MCF 10A (cell line): ENCODE data around the gene UPP1. TPM values are rescaled to one million over a fixed set of nuclear protein-coding genes. Genes with fewer than 3 reads are reported as not detected.

Experiments
- BruUV-seq: library from RNA; stranded (reverse); fragments of 400-500 nt; replicated peaks from 2 replicates; lab custom pipeline; 2021; lab: Mats Ljungman, UMichigan
- CTCF ChIA-PET: fragments of 300-600 bp; sonication (Branson Sonifier 250); formaldehyde crosslinking; extraction: SDS; loops from one replicate; lab custom pipeline; 2021; ENCODE audit warnings: antibody characterized with exemption, inconsistent platforms; lab: Yijun Ruan, JAX
- POLR2A ChIA-PET: fragments of 300-600, 350-650 bp; sonication (Branson Sonifier 250); formaldehyde crosslinking; extraction: SDS; loops from one replicate; lab custom pipeline; 2020; ENCODE audit warnings: antibody characterized with exemption, inconsistent platforms; lab: Yijun Ruan, JAX
- DNase-seq: peaks from one replicate; pipeline ENCODE4 v3.0.0-alpha.2; 2018; ENCODE audit not compliant: unreplicated experiment
- H3K27ac Mint-ChIP-seq: one replicate; pipeline ENCODE4 v1.8.0; 2022; ENCODE audit warnings: mild to moderate bottlenecking, low read depth, mixed read lengths; ENCODE audit not compliant: unreplicated experiment
- H3K27me3 Mint-ChIP-seq: one replicate; pipeline ENCODE4 v1.8.0; 2022; ENCODE audit warnings: mixed read lengths; ENCODE audit not compliant: insufficient read depth, unreplicated experiment
- H3K36me3 Mint-ChIP-seq: one replicate; pipeline ENCODE4 v1.8.0; 2022; ENCODE audit warnings: mild to moderate bottlenecking, moderate library complexity, mixed read lengths; ENCODE audit not compliant: insufficient read depth, unreplicated experiment
- H3K4me1 Mint-ChIP-seq: one replicate; pipeline ENCODE4 v1.8.0; 2022; ENCODE audit warnings: mixed read lengths; ENCODE audit not compliant: insufficient read depth, unreplicated experiment
- H3K4me3 Mint-ChIP-seq: one replicate; pipeline ENCODE4 v1.8.0; 2022; ENCODE audit warnings: mild to moderate bottlenecking, moderate library complexity, mixed read lengths; ENCODE audit not compliant: unreplicated experiment
- H3K9me3 Mint-ChIP-seq: one replicate; pipeline ENCODE4 v1.8.0; 2022; ENCODE audit warnings: mixed read lengths; ENCODE audit not compliant: unreplicated experiment
- CTCF ChIP-seq: fragments of 200-600 bp; IDR thresholded peaks from one replicate; pipeline ENCODE4 v1.8.0; 2022; ENCODE audit warnings: antibody characterized with exemption, mild to moderate bottlenecking; ENCODE audit not compliant: unreplicated experiment
- intact Hi-C: fragments of 100-400 bp; cut with micrococcal nuclease; formaldehyde crosslinking; loops from 2 replicates; pipeline ENCODE4 v1.14.1; 2022
- total RNA-seq: library from RNA; stranded (reverse); gene quantifications from 2 replicates; pipeline ENCODE4 v1.2.3, GENCODE V29; 2022

The UPP1 gene
- total RNA-seq, 1 experiment from 2014 or later: 602 TPM

DNA sequence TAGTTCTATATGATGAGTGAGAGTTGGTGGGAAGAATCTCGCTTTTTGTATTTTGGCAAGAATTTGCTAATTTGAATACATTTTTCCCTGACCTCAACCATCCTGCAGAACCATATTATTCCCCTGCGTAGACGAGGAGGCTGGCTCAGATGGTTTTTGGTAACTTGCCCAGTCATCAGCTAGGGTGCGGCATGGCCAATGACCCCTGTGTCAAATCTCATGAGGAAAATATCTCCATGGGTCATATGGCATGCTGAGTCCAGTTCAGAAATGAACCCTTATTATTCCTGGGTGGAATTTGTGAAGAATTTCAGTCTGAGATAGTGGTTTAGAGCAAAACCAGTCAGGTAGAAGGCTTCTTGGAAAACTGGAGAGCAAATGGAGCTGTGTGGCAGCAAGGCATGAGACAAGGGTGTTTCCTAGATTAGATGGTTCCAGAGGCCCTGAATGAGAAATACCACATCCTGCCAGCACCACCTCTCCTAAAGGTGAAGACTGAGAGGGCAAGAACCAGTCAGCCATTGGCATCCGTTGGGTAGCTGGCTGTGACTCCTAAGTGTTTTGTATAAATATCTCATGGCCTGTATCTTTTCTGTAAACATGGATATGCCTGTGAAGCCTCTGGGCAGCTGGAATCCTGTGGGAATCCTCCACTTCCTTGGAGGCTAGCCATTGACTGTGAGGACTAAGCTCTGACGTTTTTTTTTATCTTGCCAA lies 5.8 kb upstream of the UPP1 start:
- BruUV-seq: no TSS peak
- CTCF ChIA-PET: interaction anchor here (0.6 to 3.0 kb wide), 9 partner anchors 10 to 823 kb away, joined by 3 to 11 read pairs (median 3); no protein-coding TSS in a partner anchor
- H3K27me3 Mint-ChIP-seq: no peaks in the 10 kb centered on the region
- intact Hi-C loops: no loop called here
- no peak overlapping the region for H3K4me3 Mint-ChIP-seq
- peak; percentile 50 for DNase-seq
- H3K9me3 Mint-ChIP-seq: no peaks in the 10 kb centered on the region
- TF ChIP-seq CTCF: no peak
- H3K27ac Mint-ChIP-seq: no peak overlapping the region
- POLR2A ChIA-PET: interaction anchor here (0.5 to 1.4 kb wide), 3 partner anchors 9 to 311 kb away, joined by 3 read pairs; no protein-coding TSS in a partner anchor
- H3K36me3 Mint-ChIP-seq: peaks cover 11% of the 10 kb centered on the region
- peaks cover 50% of the 10 kb centered on the region for H3K4me1 Mint-ChIP-seq

- ChIA-PET CTCF (interaction anchor here (0.5 to 1.4 kb wide), 7 partner anchors 17 to 265 kb away, joined by 3 to 5 read pairs (median 3); no protein-coding TSS in a partner anchor), POLR2A (interaction anchor here (0.6 to 2.4 kb wide), 7 partner anchors 8 to 1578 kb away, joined by 3 to 7 read pairs (median 4); no protein-coding TSS in a partner anchor)
- peaks cover 43% of the 10 kb centered on the region for H3K4me1 Mint-ChIP-seq
- no peaks in the 10 kb centered on the region for H3K27me3 Mint-ChIP-seq
- H3K36me3 Mint-ChIP-seq: peaks cover 11% of the 10 kb centered on the region
- no peaks in the 10 kb centered on the region for H3K9me3 Mint-ChIP-seq
- TF ChIP-seq CTCF: no peak
- H3K4me3 Mint-ChIP-seq: peak overlapping the region; percentile 28
- DNase-seq: peak; percentile 98
- H3K27ac Mint-ChIP-seq: peak overlapping the region; percentile 79
- no TSS peak for BruUV-seq
- intact Hi-C loops: loop anchor here (1.0 kb wide), 1 partner anchor 50 kb away; the partner anchor contains the start of gene C7orf57
Measured at GRCh38 chr7:48084727-48085432, 4.2 kb upstream of the UPP1 start.

DNA sequence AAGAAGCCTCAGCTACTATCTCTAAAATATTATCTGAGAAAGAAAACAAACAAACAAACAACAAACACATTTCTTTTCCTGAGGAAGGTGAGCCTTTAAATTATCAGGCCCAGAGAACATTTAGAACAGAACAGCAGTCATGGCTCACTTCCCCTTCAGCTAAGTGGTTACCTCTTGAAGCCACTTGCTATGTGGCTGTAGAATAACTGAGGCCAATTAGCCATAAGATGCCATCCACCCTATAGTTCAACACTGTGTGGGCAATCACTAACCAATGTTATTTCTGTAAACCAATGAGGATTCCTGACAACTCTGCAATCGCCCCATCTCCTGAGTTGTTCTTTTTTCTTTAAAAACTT lies 3.7 kb upstream of the UPP1 start:
- TF ChIP-seq CTCF: no peak
- H3K4me3 Mint-ChIP-seq: peak overlapping the region; percentile 28
- peaks cover 11% of the 10 kb centered on the region for H3K36me3 Mint-ChIP-seq
- peaks cover 45% of the 10 kb centered on the region for H3K4me1 Mint-ChIP-seq
- H3K27ac Mint-ChIP-seq: peak overlapping the region; percentile 79
- no peak for DNase-seq
- CTCF ChIA-PET: interaction anchor here (0.5 to 1.3 kb wide), 8 partner anchors 9 to 266 kb away, joined by 3 to 5 read pairs (median 3); no protein-coding TSS in a partner anchor
- H3K27me3 Mint-ChIP-seq: no peaks in the 10 kb centered on the region
- BruUV-seq: TSS peak; percentile 4
- no peaks in the 10 kb centered on the region for H3K9me3 Mint-ChIP-seq
- POLR2A ChIA-PET: interaction anchor here (0.6 to 2.4 kb wide), 4 partner anchors 11 to 86 kb away, joined by 3 to 7 read pairs (median 4); no protein-coding TSS in a partner anchor
- intact Hi-C loops: loop anchor here (1.0 kb wide), 1 partner anchor 50 kb away; the partner anchor contains the start of gene C7orf57
